ENCODE measurements around the gene TIA1.

GRCh38 chr2:70226781-70227180, 21.6 kb downstream of the TIA1 start:
- TF ChIP-seq EZH2phosphoT487 (IDR thresholded peaks at IDR 0.05), result no peak
- TF ChIP-seq EZH2 (IDR thresholded peaks at IDR 0.05), result no peak
